Left colon (tissue), 2 donors: ENCODE results near the gene ZBED3. TPM values are rescaled to one million over a fixed set of nuclear protein-coding genes. Genes with fewer than 3 reads are reported as not detected.
A peak's percentile ranks its signal among the peaks of the same experiment; 100 is the strongest.
"Not testable (repeated sequence)": the region's sequence is repeated elsewhere in the genome, so short reads cannot be mapped to it uniquely, and the experiment has no call there.

Experiments
- ATAC-seq: fragments of 200-7000 bp; cut with Tn5 transposase; one replicate; pipeline ENCODE4 v1.9.1; 2020; ENCODE audit warnings: mild to moderate bottlenecking, moderate library complexity
- DNase-seq, 2 donors: peaks; one replicate each; pipeline ENCODE4 v3.0.0-alpha.2; 2020
- intact Hi-C, 2 donors: fragments of 100-400 bp; cut with DNase I in 1 of 2; cut with micrococcal nuclease in 1 of 2; formaldehyde crosslinking; loops; one replicate each; pipeline versions ENCODE4 v1.11.2 to v1.14.0; 2022; cut with DNase I, micrococcal nuclease
- long read RNA-seq: library from polyadenylated mRNA; unstranded; transcript quantifications from one replicate; pipeline ENCODE4 v2.0.0, GENCODE V29; 2021
- total RNA-seq, 2 donors: library from RNA; stranded (reverse); fragmentation: NEBNext Ultra II Directional; extraction: Animal tissue kit (Norgen Biotek cat#: 25700); gene quantifications; one replicate each; pipeline ENCODE4 v1.2.1, GENCODE V29; 2021
- donor health status: DM: no; HTN: no; CAD: no.
- donor health status: DM: yes; HTN: yes; CAD: no.

ZBED3 gene, protein sequence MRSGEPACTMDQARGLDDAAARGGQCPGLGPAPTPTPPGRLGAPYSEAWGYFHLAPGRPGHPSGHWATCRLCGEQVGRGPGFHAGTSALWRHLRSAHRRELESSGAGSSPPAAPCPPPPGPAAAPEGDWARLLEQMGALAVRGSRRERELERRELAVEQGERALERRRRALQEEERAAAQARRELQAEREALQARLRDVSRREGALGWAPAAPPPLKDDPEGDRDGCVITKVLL
- 1 to 10 TPM; 8.1 to 9.5 TPM for total RNA-seq
- long read RNA-seq, full-length matches to known transcripts = 20 of 22 reads
- long read RNA-seq, partial matches to known transcripts = 0 of 22 reads
- long read RNA-seq, other reads (novel, unspliced or antisense) = 2 of 22 reads

DNA sequence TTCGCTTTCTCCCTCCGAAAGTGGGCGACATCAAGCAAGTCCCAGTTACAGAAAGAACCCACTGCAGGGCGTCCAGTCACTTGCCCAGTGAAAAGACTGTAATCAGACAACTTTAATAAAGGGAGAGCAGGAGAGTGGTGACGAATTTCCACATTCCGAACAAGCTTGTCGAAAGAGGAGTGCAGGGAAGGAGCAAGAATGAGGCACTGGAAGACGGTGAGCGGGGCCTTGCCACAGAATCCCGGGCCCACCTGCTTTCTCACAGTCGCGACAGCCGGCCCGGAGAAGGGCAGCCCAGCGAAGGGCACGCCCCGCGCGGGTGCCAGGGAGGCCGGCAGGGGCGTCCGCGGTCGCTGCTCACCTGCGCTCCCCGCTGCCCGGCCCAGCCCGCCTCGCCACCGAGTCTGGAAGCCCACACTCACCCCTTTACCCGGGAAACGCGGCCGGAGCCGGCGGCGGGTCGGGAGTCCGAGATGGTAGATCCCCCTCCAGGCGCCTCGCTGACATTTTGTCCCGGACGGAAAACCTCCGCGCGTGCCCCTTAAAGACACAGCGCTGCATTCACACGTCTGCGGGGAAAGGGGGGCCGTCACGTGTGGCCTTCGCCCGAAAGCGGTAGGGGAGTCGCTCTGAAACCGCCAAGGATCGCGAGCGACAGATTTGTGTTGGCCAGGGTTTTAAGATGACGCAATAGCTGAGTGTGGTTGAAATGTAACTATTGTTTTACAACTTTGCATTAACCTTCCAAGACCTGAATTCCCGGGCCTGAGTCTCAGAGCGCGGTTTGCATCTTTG lies at the start of gene ZBED3:
TSS of gene ZBED3 (minus strand) at position 597 of the 795 bp plus-strand sequence. CDS start 9,407 bp downstream, outside the sequence.
- ATAC-seq (peak; percentile 85), DNase-seq (peak; percentile 81 to 85)
- intact Hi-C loops = loop anchor here in 1 of 2 donors (10.0 kb wide), 1 partner anchor 408 kb away; the partner anchor contains the start of gene WDR41

DNA sequence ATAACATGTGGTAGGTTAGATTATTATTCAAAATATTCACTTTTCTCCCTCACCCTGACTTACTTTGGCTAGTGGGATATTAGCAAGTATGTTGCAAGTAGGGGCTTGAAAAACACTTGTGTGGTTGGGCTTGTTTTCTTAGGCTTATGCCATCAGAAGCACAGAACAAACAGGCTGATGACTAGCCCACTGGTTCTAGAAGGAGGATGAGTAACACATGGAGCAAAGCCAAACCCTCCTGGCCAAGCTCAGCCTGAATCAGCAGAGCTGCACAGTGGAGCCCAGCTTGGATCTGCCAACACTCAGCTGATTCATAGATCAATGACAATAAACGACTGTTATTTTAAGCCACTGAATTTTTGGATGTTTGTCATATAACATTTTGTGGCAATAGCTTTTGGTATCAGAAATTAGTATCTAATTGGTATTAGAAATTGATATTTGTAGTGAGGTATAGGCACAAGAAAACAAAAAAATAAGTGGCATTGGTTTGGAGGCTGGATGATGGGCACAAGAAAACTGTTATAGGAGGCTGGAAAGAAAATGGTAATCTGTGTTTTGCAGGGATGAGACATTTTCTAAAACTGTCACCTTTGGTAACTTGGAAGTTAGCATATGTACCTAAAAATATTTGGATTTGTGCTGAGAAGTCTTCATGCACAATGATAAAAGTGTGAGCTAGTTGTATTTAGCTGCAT lies 46.1 kb upstream of the ZBED3 start:
- ATAC-seq (no peak), DNase-seq (peak; percentile 12 to 31)
- intact Hi-C loops = no loop called here

DNA sequence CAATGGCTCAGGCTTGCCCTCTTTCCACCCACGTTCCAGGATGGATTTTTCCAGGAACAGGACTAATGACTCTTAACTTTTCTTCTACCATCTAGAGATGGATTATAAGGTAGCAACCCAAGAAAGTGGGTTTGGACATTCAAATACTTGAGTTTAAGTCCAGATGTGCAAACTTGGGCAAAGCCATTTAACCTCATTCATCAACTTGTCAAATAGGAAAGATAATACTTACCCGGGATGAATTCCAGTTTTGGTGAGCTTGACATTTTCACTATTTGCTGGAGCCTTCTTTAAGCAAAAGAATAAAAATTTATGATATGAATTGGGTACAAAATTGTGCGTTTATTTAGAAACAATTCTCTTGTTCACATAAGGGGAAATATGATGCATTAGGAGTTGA lies 44.3 kb upstream of the ZBED3 start:
- intact Hi-C loops = no loop called here
- no peak for ATAC-seq
- no peak for DNase-seq

DNA sequence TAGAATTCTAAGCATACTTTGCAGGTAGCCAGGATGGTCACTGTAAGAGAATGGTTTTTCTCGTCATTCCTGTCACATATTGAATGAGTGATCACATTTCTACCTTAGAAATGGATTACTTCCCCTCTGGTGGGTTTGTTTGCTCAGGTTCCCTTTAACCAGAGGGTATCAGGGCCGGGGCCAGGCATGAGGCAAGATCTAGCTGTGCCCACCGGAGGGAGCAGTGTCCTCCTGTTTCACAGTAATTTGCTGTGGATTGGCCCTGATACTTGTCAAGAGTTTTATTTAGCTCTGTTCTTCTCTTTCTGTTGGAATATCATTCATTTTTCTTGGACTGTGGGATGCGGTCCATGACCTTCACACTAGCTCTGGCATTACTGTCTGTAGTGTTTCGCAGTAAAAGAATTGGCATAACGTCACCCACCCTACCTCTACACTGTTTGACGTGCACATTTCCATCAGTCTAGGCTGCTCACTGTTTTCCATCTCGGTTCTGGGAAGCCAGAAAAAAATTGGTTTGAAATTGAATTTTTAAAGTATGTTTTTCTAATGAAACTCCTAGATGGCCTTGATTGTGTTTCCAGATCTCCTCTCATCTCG lies 42.4 kb upstream of the ZBED3 start:
- ATAC-seq (no peak), DNase-seq (peak in 1 of 2 donors; percentile 10)
- intact Hi-C loops = no loop called here

DNA sequence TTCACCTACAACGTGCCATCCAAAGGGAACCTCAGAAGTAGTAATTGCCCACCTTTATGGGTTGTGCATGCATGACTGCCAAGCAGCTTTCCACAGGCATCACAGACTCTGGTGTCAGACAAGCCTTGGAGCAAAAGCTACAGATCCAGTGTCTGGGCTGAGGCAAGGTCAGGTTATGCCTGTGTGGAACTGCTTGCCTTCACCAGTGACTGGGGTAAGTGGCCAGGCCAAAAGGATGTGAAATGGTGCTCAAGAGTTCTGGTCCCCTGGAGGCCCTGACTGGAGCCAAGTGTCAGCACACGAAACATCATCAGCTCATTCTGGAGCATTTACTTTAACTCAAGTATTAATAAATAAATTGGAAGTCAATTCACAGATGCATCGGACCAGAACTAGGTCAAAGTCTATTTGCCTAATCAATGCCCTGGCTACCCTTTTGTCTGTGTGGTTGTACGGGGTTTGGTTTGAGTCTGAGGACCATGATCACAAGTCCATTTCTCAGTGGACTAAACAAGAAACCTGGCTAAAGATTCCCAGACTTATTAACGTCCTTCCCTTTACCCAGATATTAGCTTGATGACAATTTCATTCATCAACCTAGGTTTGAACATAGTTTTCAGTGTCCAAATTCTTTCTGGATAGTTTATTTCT lies 41.5 kb upstream of the ZBED3 start:
- intact Hi-C loops = no loop called here
- ATAC-seq (no peak), DNase-seq (no peak)

DNA sequence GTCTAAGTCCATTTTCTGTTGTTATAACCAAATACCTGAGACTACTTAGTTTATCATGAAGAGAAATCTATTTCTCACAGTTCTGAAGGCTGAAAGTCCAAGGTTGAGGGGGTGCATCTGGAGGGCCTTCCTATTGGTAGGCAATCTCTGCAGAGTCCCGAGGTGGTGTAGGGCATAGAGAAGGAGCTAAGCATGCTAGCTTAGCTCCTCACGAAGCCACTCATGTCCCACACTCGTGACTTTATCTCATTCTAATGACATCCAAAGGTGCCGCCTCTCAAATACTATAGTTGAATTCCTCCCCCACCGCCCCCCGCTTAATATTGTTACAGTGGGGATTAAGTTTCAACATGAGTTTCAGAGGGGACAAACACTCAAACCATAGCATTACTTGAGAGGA lies 36.0 kb upstream of the ZBED3 start:
- intact Hi-C loops = no loop called here
- no peak for DNase-seq
- no peak for ATAC-seq

DNA sequence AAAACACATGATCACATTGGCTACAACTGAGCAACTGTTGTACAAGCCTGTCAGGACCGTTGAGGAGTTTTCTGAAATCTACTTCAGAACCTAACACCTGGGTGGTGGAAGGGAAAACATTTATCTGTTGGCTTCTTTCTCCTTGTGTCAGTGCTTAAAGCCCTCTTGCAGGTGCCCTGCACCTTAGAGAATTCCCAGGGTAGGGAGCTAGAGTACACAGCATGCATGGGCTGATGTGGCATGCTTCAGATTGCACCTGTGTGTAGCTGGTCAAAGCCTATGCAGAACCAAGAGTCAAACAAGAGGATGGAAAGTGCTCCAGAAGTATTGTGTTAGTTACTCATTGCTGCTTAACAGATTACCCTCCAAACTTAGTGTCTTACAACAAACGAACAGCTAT lies 33.6 kb upstream of the ZBED3 start:
- intact Hi-C loops = no loop called here
- ATAC-seq = no peak
- DNase-seq = no peak

DNA sequence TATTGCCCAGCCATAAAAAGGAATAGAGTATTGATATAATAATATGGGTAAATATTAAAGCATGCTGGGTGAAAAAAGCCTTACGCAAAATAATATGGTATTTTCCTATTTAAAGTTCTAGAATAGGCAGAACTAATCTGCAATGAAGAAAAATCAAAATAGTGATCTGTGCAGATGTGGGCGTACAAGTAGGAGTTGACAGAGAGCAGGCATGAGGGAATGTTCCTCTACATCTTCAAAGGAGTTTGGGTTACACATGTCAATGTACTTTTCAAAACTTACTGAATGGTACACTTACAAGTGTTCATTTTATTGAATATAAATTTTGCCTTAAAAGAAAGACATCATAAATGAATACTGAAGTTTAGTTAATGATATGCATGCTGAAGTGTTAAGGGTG lies 33.0 kb upstream of the ZBED3 start:
- intact Hi-C loops = no loop called here
- ATAC-seq (no peak), DNase-seq (no peak)

DNA sequence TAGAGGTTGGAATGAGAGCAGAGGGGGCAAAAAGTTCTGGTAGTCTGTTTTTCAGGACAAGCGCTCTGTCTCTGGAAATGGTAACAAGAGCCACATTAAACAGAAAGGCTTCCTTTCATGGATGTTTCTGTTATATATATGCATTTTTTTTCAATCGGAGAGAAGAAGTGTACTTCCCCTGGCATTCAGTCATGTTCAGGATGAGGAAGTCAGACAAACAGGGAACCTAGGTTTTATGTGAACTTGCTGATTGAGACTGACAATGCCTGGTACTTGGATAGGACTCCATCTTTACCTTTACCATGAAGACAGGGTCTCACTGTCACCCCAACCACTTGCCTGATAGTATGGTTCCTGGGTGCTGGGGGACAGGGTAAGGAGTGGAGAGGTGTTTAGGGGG lies 30.1 kb upstream of the ZBED3 start:
- no peak for DNase-seq
- ATAC-seq = no peak
- intact Hi-C loops = no loop called here

DNA sequence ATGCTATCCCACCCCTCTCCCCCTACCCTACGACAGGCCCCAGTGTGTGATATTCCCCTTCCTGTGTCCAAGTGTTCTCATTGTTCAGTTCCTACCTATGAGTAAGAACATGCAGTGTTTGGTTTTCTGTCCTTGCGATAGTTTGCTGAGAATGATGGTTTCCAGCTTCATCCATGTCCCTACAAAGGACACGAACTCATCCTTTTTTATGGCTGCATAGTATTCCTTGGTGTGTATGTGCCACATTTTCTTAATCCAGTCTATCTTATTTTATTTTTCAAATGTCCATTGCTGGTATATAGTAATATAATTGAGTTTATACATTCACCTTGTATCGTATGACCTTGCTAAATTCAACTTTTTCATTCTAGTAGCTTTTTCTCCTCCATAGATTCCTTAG lies 19.9 kb upstream of the ZBED3 start:
- ATAC-seq, DNase-seq, intact Hi-C loops: not testable (repeated sequence)

DNA sequence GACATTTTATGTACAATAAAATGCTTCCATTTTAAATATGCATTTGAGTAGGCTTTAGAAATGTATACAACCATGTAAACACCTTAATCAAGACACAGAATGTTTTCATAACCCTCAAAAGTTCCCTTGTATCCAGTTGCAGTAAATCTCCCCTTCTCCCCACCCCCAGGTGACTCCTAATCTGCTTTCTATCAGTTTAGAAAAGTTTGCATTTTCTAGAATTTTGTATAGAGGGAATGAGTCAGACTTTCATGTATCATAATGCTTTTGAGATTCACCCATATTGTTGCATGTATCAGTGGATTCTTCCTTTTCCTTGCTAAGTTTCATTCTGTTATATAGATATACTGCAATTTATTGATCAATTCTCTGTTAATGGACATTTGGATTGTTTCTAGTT lies 17.7 kb upstream of the ZBED3 start:
- no peak for ATAC-seq
- intact Hi-C loops = no loop called here
- no peak for DNase-seq

DNA sequence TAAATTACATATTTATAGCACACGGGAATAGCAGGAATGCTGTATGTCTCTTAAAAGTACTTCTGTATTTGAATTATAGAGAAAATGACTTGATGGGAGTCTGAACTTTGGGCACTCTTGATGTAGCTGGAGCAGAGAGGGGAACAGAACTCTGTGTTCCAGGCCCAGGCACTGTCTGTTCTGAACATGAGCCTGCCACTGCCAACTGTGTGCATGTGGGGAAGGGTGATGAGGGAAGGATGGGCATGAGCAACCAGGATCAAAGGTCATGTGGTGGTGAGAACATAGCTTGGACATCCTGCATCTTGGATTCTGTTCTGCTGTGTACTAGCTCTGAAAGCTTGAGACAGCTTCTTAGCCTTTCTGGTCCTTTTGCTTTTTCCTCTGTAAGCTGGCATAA lies 16.4 kb upstream of the ZBED3 start:
- ATAC-seq (no peak), DNase-seq (no peak)
- intact Hi-C loops = no loop called here

DNA sequence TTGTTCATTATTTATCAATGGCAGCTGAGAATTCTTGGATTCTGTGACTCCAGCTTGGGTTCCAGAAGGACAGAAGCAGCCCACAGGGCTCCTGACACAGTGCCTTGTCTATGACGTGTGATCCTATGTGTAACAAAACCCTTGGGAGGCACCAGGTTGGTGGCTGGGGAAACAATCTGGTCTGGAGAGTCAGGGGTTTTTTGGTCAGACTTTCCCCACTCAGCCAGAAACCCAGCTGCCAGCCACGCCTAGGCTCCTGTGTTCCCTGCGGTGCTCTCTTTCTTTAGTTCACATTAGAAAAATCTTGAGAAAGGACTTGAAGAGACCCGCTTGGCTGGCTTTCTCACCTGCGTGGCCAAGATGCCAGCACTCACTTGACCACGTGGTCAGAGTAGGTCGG lies 15.5 kb upstream of the ZBED3 start:
- no peak for ATAC-seq
- no peak for DNase-seq
- intact Hi-C loops = no loop called here

DNA sequence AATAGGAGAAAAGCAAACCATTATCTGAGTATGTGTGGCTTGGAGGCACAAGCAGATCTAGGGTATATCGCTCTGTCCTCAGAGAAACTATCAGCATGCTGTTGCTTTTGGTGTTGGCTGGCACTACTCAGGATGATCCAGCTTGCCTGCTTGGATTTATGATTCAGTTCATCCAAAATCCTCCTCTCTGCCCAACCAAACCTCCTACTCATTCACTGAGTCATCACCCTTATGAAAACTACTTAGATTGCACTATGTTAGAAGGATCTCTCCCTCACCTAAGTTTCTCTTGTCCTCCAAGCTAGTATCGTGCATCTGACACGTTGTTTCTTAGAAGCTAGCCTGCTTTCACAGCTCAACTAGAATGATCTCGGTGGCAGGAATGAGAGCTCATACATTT lies 14.2 kb upstream of the ZBED3 start:
- intact Hi-C loops = no loop called here
- no peak for ATAC-seq
- DNase-seq = no peak

DNA sequence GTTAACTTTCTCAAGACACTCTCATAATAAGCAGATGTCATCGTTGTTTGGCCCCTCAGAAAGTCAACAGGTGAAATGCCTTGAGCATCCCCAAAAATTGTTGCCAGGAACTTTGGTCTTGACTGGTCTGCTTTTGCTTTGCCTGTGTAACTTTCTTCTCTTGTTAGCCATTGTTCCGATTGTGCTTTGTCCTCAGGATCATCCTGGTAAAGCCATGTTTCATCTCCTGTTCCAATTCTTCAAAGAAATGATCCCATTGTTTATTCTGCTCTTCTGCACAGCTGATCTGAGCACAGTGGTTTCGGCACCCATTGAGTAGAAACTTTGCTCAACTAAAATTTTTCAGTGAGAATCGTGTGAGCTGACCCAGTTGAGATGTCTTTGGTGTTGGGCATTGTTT lies 8.1 kb upstream of the ZBED3 start:
- intact Hi-C loops = no loop called here
- DNase-seq (no peak), ATAC-seq (no peak)

DNA sequence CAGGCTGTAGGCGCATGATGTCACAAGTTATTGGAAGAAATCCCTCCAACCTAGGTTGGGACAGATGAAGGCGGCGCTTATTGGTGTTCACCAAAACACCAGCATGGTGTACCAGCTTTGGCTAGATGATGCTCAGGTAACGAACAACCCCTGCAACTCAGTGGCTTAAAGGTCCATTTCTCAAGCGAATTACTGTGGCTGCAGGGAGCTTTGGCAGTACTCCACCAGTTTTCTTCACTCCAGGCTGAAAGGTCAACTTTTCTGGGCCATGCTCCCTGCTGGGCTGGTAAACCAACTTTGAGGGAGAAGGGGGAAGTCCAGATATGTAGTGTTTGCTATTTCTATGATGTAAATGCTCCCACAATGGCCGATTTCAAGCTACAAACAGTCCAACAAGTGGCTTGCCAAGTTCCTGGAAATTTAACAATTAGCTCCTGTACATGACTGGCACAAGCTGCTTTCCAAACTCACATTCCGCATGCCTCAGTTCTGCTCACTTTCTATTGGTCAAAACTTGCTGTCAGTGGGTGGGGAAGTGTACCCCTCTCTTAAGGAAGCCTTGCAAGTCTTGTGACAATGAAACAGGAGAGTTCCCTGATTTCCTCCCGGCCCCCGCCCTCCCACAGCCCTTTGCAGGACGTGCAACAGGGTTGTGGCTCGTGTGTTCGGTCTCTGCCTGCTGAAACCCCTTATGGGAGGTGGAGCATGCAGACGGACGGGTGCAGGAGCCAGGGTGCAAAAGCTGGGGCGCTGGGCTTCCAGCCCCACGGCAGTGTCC lies 588 bp upstream of the ZBED3 start:
- ATAC-seq = peak; percentile 31
- intact Hi-C loops = loop anchor here in 1 of 2 donors (10.0 kb wide), 1 partner anchor 407 kb away; the partner anchor contains the start of gene WDR41
- DNase-seq = peak; percentile 35 to 45

DNA sequence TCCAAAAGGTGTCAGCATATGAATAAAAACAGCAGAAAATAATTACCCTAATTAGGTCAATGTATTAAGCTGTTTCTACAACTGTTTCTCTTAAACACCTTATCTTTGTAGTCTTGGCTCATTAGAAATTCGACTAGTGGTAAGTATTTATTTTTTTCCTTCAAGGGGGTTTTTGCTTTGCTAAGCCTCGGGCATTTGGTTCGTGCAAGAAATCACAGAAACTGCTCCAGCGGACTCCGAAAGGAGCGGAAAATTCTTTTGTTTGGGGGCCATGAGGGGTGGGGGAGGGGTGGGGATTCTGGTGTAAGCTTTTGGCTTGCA lies 757 bp downstream of the ZBED3 start:
- no peak for ATAC-seq
- DNase-seq = no peak
- intact Hi-C loops = loop anchor here in 1 of 2 donors (10.0 kb wide), 1 partner anchor 408 kb away; the partner anchor contains the start of gene WDR41

DNA sequence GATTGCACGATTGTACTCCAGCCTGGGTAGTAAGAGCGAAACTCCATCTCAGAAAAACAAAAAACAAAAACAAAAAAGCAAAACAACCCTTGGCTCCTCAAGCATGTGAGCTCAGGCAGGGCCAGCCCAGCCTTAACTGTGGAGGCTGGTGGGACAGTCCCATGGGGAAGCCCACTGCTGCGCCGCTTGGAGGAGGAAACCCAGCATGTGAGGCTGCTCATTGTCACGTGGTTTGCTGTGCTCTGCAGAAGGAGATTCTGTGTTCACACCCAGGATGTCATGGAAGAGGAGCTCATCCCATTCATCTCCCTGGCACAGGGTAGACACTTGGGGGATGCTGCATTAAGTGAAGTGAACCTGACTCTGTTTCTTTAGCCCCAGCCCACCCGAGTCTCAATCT lies 4.0 kb downstream of the ZBED3 start:
- intact Hi-C loops = loop anchor here in 1 of 2 donors (10.0 kb wide), 1 partner anchor 412 kb away; the partner anchor contains the start of gene WDR41
- no peak for DNase-seq
- no peak for ATAC-seq
